Suppressor macrophage treated with lipopolysaccharide for 1 hour (primary cell): Measurements from ENCODE around the gene IL1RL2.

Experiments used
- DNase-seq, 3 donors: peaks; one replicate each; pipeline ENCODE4 v3.0.0-alpha.2; 2020 to 2022

The IL1RL2 gene

GRCh38 chr2:102158011-102158755, 28.6 kb upstream of the IL1RL2 start:
- DNase-seq = no peak

GRCh38 chr2:102159295-102159694, 27.5 kb upstream of the IL1RL2 start:
- peak; percentile 81 to 89 (median 83) for DNase-seq

GRCh38 chr2:102166189-102166845, 20.5 kb upstream of the IL1RL2 start:
- DNase-seq = peak in 2 of 3 donors; percentile 57 to 65

GRCh38 chr2:102168026-102168771, 18.6 kb upstream of the IL1RL2 start:
- no peak for DNase-seq

GRCh38 chr2:102171946-102172345, 14.9 kb upstream of the IL1RL2 start:
- no peak for DNase-seq

- peak in 1 of 3 donors; percentile 42 for DNase-seq
These were observed 14.1 kb upstream of the IL1RL2 start for GRCh38 chr2:102172745-102173144.

- peak in 2 of 3 donors; percentile 41 to 56 for DNase-seq
These were observed 10.7 kb upstream of the IL1RL2 start for GRCh38 chr2:102176172-102176571.

GRCh38 chr2:102177814-102178478, 8.9 kb upstream of the IL1RL2 start:
- no peak for DNase-seq

GRCh38 chr2:102179061-102179460, 7.8 kb upstream of the IL1RL2 start:
- no peak for DNase-seq

- no peak for DNase-seq
These were observed 6.8 kb upstream of the IL1RL2 start for GRCh38 chr2:102179788-102180686.

- no peak for DNase-seq
These were observed 6.2 kb upstream of the IL1RL2 start for GRCh38 chr2:102180687-102180999.

- no peak for DNase-seq
These were observed 5.4 kb upstream of the IL1RL2 start for GRCh38 chr2:102181376-102181775.

- DNase-seq = no peak
These were observed 4.7 kb upstream of the IL1RL2 start for GRCh38 chr2:102181919-102182635.

- DNase-seq = no peak
These were observed 2.8 kb upstream of the IL1RL2 start for GRCh38 chr2:102184018-102184417.

- peak in 1 of 3 donors; percentile 21 for DNase-seq
These were observed 2.3 kb upstream of the IL1RL2 start for GRCh38 chr2:102184568-102184967.

GRCh38 chr2:102185347-102185746, 1.5 kb upstream of the IL1RL2 start:
- DNase-seq = peak; percentile 24 to 35 (median 34)

GRCh38 chr2:102187496-102188150, 800 bp downstream of the IL1RL2 start:
- peak; percentile 73 to 84 (median 75) for DNase-seq

- DNase-seq = no peak
These were observed 3.7 kb downstream of the IL1RL2 start for GRCh38 chr2:102190430-102191107.

GRCh38 chr2:102191501-102191900, 4.7 kb downstream of the IL1RL2 start:
- DNase-seq = no peak

GRCh38 chr2:102193074-102193473, 6.3 kb downstream of the IL1RL2 start:
- DNase-seq = no peak
